ENCODE results near the gene ALDH3A1.

GRCh38 chr17:19766016-19766415 is 17.9 kb upstream of the ALDH3A1 start:
- TF ChIP-seq CTCF (IDR thresholded peaks at IDR 0.05) = no peak
- no peak for TF ChIP-seq POLR2AphosphoS5 (IDR thresholded peaks at IDR 0.05)
- TF ChIP-seq EP300 (IDR thresholded peaks at IDR 0.05) = no peak
- no peak for TF ChIP-seq POLR2A (IDR thresholded peaks at IDR 0.05)

Measured in stomach (tissue), 4 donors.